ENCODE measurements around the gene LSR. TPM values are rescaled to one million over a fixed set of nuclear protein-coding genes. Genes with fewer than 3 reads are reported as not detected.
"Not testable (repeated sequence)": the region's sequence is repeated elsewhere in the genome, so short reads cannot be mapped to it uniquely, and the experiment has no call there.

Gene LSR
- total and polyA plus RNA-seq, 2 donors: 4.2 to 27.9 TPM

DNA sequence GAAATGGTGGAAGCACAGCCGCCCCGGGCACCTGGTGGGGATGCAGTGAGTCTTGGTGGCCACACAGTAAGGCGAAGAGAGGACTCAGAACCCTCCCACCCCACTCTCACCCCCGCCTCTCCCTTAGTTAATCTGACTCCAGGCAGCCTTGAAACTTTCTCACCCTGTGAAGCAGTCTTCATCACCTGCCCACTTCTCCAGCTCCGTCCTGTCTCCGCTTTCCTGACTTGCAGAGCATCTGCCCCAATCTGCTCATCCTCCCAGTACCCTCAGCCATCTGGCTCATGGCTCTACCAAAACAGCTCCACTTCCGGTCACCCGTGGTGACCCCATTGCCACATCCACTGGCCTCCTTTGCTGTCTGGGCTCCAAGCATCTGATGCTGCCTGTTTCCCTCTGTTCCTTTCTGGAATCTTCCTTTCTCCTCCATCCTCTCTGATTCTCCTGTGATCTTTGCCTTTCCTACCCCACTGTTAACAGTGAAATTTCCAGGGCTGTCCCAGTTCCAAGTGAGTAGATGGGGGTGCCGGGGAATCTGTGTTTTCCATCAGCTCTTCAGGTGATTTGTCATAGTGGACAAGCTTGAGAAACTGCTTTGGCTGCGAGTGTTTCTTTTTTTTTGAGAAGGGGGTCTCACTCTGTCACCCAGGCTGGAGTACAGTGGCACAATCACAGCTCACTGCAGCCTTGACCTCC, 24.3 kb downstream of the LSR start:
- H3K4me1 ChIP-seq (ENCODE audit: insufficient read depth): no peaks in the 10 kb centered on the region
- 89% methylated on average over 10 of the region's 10 CpGs for WGBS
- H3K27ac ChIP-seq (ENCODE audit: low read depth): no peak overlapping the region
- peaks cover 7% of the 10 kb centered on the region for H3K36me3 ChIP-seq (ENCODE audit: insufficient read depth)
- DNase-seq (ENCODE audit: extremely low spot score): no peak
- H3K4me3 ChIP-seq (ENCODE audit: low read depth, low read length): no peak overlapping the region

DNA sequence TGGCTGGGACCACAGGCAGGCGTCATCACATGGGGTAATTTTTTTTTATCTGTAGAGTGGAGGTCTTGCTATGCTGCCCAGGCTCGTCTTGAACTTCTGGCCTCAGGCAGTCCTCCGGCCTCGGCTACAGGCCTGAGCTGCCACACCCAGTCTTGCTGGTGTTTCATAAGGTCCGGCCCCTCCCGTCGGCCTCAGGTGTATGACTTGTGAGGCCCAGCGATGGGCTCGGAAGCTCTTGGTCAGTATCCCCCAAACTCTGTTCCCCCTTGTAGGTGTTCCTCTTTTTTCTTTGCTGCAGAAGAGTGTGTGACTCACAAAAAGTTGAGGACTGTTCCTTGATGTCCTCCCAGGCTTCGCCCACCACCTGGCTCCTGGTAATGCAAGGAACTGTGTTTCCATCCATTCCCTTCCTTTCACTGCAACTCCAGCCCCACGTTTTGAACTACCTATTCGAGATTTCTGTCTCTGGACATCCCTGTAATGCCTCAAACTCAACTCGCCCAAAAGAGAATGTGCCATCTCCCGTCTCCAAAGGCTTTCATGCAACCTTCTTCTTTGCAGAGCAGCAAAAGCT, 25.0 kb downstream of the LSR start:
- Histone ChIP-seq H3K27ac (ENCODE audit: low read depth) (no peak overlapping the region), H3K4me1 (ENCODE audit: insufficient read depth) (no peaks in the 10 kb centered on the region), H3K36me3 (ENCODE audit: insufficient read depth) (peaks cover 7% of the 10 kb centered on the region), H3K4me3 (ENCODE audit: low read depth, low read length) (no peak overlapping the region)
- 85% methylated on average over 14 of the region's 14 CpGs for WGBS
- DNase-seq (ENCODE audit: extremely low spot score): no peak

DNA sequence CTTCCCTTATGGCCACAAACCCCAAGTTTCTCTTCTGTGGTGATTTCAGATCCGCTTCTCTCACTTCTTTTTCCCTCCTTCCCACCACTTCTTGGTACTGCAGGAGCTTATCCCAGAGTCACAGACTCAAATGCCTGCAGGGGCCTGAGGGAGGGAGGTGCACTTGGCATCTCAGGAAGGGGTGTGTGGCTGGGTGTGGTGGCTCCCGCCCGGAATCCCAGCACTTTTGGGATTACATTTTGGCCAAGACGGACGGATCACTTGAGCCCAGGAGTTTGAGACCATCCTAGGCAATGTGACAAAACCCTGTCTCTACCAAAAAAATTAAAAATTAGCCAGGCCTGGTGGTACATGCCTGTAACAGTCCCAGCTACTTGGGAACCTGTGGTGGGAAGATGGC, 25.5 kb downstream of the LSR start:
- no peaks in the 10 kb centered on the region for H3K4me1 ChIP-seq (ENCODE audit: insufficient read depth)
- no peak for DNase-seq (ENCODE audit: extremely low spot score)
- WGBS: 74% methylated on average over 5 of the region's 5 CpGs
- H3K4me3 ChIP-seq (ENCODE audit: low read depth, low read length): no peak overlapping the region
- peaks cover 7% of the 10 kb centered on the region for H3K36me3 ChIP-seq (ENCODE audit: insufficient read depth)
- no peak overlapping the region for H3K27ac ChIP-seq (ENCODE audit: low read depth)

GRCh38 chr19:35276706-35277281, 28.0 kb downstream of the LSR start:
- Histone ChIP-seq H3K4me1 (ENCODE audit: insufficient read depth) (no peaks in the 10 kb centered on the region), H3K36me3 (ENCODE audit: insufficient read depth) (peaks cover 4% of the 10 kb centered on the region), H3K27ac (ENCODE audit: low read depth) (no peak overlapping the region), H3K4me3 (ENCODE audit: low read depth, low read length) (no peak overlapping the region)
- 95% methylated on average over 28 of the region's 28 CpGs for WGBS
- no peak for DNase-seq (ENCODE audit: extremely low spot score)

GRCh38 chr19:35278578-35279284, 29.9 kb downstream of the LSR start:
- 87% methylated on average over 45 of the region's 45 CpGs for WGBS
- peaks cover 3% of the 10 kb centered on the region for H3K36me3 ChIP-seq (ENCODE audit: insufficient read depth)
- H3K4me3 ChIP-seq (ENCODE audit: low read depth, low read length): no peak overlapping the region
- no peak for DNase-seq (ENCODE audit: extremely low spot score)
- H3K4me1 ChIP-seq (ENCODE audit: insufficient read depth): no peaks in the 10 kb centered on the region
- no peak overlapping the region for H3K27ac ChIP-seq (ENCODE audit: low read depth)

DNA sequence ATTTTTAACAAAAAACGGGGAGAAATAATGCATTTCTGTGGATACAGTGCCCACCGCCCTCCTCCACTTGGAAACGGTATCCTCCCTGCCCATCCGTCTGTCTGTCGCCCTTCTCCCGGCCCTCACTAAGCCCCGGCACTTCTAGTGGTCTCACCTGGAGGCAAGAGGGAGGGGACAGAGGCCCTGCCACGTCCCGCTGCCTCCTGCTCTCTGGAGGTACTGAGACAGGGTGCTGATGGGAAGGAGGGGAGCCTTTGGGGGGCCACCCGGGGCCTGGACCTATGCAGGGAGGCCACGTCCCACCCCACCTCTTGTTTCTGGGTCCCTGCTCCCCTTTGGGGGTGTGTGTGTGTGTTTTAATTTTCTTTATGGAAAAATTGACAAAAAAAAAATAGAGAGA, 30.6 kb downstream of the LSR start:
- H3K4me1 ChIP-seq (ENCODE audit: insufficient read depth): no peaks in the 10 kb centered on the region
- no peak overlapping the region for H3K27ac ChIP-seq (ENCODE audit: low read depth)
- H3K4me3 ChIP-seq (ENCODE audit: low read depth, low read length): no peak overlapping the region
- DNase-seq (ENCODE audit: extremely low spot score): no peak
- WGBS: 87% methylated on average over 11 of the region's 11 CpGs
- H3K36me3 ChIP-seq (ENCODE audit: insufficient read depth): no peaks in the 10 kb centered on the region

GRCh38 chr19:35279985-35280821, 31.4 kb downstream of the LSR start:
- Histone ChIP-seq H3K36me3 (ENCODE audit: insufficient read depth) (no peaks in the 10 kb centered on the region), H3K4me3 (ENCODE audit: low read depth, low read length) (no peak overlapping the region), H3K27ac (ENCODE audit: low read depth) (no peak overlapping the region), H3K4me1 (ENCODE audit: insufficient read depth) (no peaks in the 10 kb centered on the region)
- WGBS: 59% methylated on average over 12 of the region's 12 CpGs
- DNase-seq (ENCODE audit: extremely low spot score): no peak

- Histone ChIP-seq H3K4me1 (ENCODE audit: insufficient read depth) (no peaks in the 10 kb centered on the region), H3K27ac (ENCODE audit: low read depth) (no peak overlapping the region), H3K4me3 (ENCODE audit: low read depth, low read length) (no peak overlapping the region), H3K36me3 (ENCODE audit: insufficient read depth) (no peaks in the 10 kb centered on the region)
- 55% methylated on average over 4 of the region's 4 CpGs for WGBS
- DNase-seq (ENCODE audit: extremely low spot score): no peak
Observed at GRCh38 chr19:35281303-35281702, 32.5 kb downstream of the LSR start.

DNA sequence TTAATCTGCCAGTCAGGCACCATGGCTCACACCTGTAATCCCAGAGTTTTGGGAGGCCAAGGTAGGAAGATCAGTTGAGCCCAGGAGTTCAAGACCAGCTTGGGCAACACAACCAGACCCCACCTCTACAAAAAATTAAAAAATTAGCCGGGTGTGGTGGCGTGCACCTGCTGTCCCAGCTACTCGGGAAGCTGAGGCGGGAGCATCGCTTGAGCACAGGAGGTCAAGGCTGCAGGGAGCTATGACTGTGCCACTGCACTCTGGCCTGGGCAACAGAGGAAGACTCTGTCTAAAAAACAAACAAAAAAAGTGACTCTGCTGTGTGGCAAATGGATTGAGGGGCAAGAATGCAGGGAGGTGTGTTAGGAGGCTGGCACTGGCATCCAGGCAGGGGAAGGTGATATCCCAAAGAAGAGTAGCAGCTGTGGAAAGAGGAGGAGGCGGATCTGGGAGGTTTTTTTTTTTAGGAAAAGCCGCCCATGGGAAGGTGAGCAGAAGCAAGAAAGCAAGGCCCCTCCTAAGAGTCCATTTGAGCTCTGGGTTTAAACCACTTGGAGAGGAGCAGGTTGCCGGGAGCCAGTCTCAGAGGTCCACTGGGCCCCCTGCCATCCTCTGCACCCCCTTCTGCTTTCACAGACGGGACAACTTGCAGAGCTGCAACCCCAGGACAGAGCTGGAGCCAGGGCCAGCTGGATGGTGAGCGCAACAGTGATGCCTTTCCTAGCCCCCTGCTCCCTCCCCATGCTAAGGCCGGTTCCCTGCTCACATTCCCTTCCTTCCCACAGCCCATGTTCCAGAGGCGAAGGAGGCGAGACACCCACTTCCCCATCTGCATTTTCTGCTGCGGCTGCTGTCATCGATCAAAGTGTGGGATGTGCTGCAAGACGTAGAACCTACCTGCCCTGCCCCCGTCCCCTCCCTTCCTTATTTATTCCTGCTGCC, 35.6 kb downstream of the LSR start:
- Histone ChIP-seq H3K4me3 (ENCODE audit: low read depth, low read length) (no peak overlapping the region), H3K4me1 (ENCODE audit: insufficient read depth) (no peaks in the 10 kb centered on the region), H3K27ac (ENCODE audit: low read depth) (no peak overlapping the region), H3K36me3 (ENCODE audit: insufficient read depth) (no peaks in the 10 kb centered on the region)
- 77% methylated on average over 17 of the region's 17 CpGs for WGBS
- DNase-seq (ENCODE audit: extremely low spot score): no peak

DNA sequence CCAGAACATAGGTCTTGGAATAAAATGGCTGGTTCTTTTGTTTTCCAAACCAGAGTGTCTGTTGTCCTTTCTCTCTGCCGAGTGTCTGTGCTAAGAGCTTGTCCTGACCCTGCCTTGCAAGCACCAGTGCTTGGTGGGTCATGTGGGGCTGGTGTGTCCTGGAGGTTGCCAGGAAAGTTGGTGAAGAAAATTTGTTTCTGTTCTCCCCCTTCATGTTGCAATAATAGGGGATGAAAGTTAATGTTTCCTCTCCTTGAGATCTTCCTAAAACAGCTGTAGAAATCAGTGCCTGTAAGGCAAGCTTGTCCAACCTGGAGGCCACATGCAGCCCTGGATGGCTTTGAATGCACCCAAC, 36.3 kb downstream of the LSR start:
- Histone ChIP-seq H3K4me3 (ENCODE audit: low read depth, low read length) (no peak overlapping the region), H3K27ac (ENCODE audit: low read depth) (no peak overlapping the region), H3K4me1 (ENCODE audit: insufficient read depth) (no peaks in the 10 kb centered on the region), H3K36me3 (ENCODE audit: insufficient read depth) (no peaks in the 10 kb centered on the region)
- DNase-seq (ENCODE audit: extremely low spot score): no peak
- whole genome bisulfite sequencing: 57% methylated on average over 1 of the region's 1 CpG

GRCh38 chr19:35285465-35285864, 36.7 kb downstream of the LSR start:
- H3K36me3 ChIP-seq (ENCODE audit: insufficient read depth); DNase-seq (ENCODE audit: extremely low spot score); H3K4me1 ChIP-seq (ENCODE audit: insufficient read depth); H3K27ac ChIP-seq (ENCODE audit: low read depth); H3K4me3 ChIP-seq (ENCODE audit: low read depth, low read length): not testable (repeated sequence)
- 91% methylated on average over 3 of the region's 3 CpGs for WGBS

- DNase-seq (ENCODE audit: extremely low spot score); H3K27ac ChIP-seq (ENCODE audit: low read depth); H3K4me1 ChIP-seq (ENCODE audit: insufficient read depth); H3K4me3 ChIP-seq (ENCODE audit: low read depth, low read length); H3K36me3 ChIP-seq (ENCODE audit: insufficient read depth): not testable (repeated sequence)
- 84% methylated on average over 5 of the region's 5 CpGs for WGBS
Observed at GRCh38 chr19:35286101-35286500, 37.3 kb downstream of the LSR start.

Measured in urinary bladder (tissue), 4 donors.